HepG2 (cell line): Measurements from ENCODE around the gene ANKRD65. TPM values are rescaled to one million over a fixed set of nuclear protein-coding genes. Genes with fewer than 3 reads are reported as not detected.

Source experiments
- ATF6 ChIP-seq: sonication (generic); formaldehyde crosslinking; conservative IDR thresholded peaks from 2 replicates; pipeline ENCODE4 v1.4.0; 2020; ENCODE audit warnings: missing genetic modification reagents
- ATF7 ChIP-seq, 2 experiments: fragments of 450-650 bp in 1 of 2; sonication (generic) in 1 of 2; formaldehyde crosslinking in 1 of 2; IDR thresholded peaks; 2 replicates each; pipeline versions ENCODE4 v1.4.0 to v1.6.1; 2016 to 2020; ENCODE audit warnings: antibody characterized with exemption in 1 of 2, mild to moderate bottlenecking in 1 of 2, missing genetic modification reagents in 1 of 2
- KDM4B ChIP-seq: sonication (generic); formaldehyde crosslinking; IDR thresholded peaks from 2 replicates; pipeline ENCODE4 v1.4.0; 2020; ENCODE audit warnings: missing genetic modification reagents
- MAF1 ChIP-seq: sonication (generic); formaldehyde crosslinking; IDR thresholded peaks from 2 replicates; pipeline ENCODE4 v1.5.0; 2020; ENCODE audit warnings: missing genetic modification reagents, borderline replicate concordance
- MAZ ChIP-seq, 2 experiments: sonication (generic) in 1 of 2; formaldehyde crosslinking in 1 of 2; IDR thresholded peaks; 2 replicates each; pipeline versions ENCODE4 v1.5.0 to v1.6.1; 2012 to 2020; ENCODE audit warnings: low read depth in 2 of 2, mild to moderate bottlenecking in 2 of 2, borderline replicate concordance in 1 of 2, improper control_type of control experiment in 1 of 2, low read length in 1 of 2, missing genetic modification reagents in 1 of 2, moderate library complexity in 1 of 2
- MZF1 ChIP-seq: sonication (generic); formaldehyde crosslinking; IDR thresholded peaks from 2 replicates; pipeline ENCODE4 v1.8.1; 2023; ENCODE audit warnings: mild to moderate bottlenecking, missing genetic modification reagents, borderline replicate concordance
- PCBP1 ChIP-seq: fragments of 200-400 bp; formaldehyde crosslinking; IDR thresholded peaks from 2 replicates; pipeline ENCODE4 v1.6.1; 2017; ENCODE audit warnings: mild to moderate bottlenecking, low read depth, low read length, borderline replicate concordance
- POGZ ChIP-seq: sonication (generic); formaldehyde crosslinking; IDR thresholded peaks from 2 replicates; pipeline ENCODE4 v1.4.0; 2020; ENCODE audit warnings: mild to moderate bottlenecking, missing genetic modification reagents
- RERE ChIP-seq: IDR thresholded peaks from 2 replicates; pipeline ENCODE4 v1.6.1; 2016; ENCODE audit warnings: low read depth, missing genetic modification reagents, missing compliant biosample characterization
- RFXANK ChIP-seq: IDR thresholded peaks from 2 replicates; pipeline ENCODE4 v1.6.1; 2016
- SRSF1 ChIP-seq: fragments of 200-400 bp; formaldehyde crosslinking; optimal IDR thresholded peaks from 2 replicates; pipeline ENCODE3; 2017; ENCODE audit warnings: mild to moderate bottlenecking, low read depth, low read length, moderate library complexity
- TEAD2 ChIP-seq: sonication (generic); formaldehyde crosslinking; IDR thresholded peaks from 2 replicates; pipeline ENCODE4 v1.9.0; 2021; ENCODE audit warnings: missing genetic modification reagents
- THRA ChIP-seq: sonication (generic); formaldehyde crosslinking; IDR thresholded peaks from 2 replicates; pipeline ENCODE4 v1.4.0; 2020; ENCODE audit warnings: missing genetic modification reagents, borderline replicate concordance
- ZKSCAN8 ChIP-seq: IDR thresholded peaks from 2 replicates; pipeline ENCODE4 v1.6.1; 2016; ENCODE audit warnings: borderline replicate concordance, missing genetic modification reagents, missing compliant biosample characterization
- ZNF124 ChIP-seq: sonication (generic); formaldehyde crosslinking; IDR thresholded peaks from 2 replicates; pipeline ENCODE4 v1.4.0; 2020; ENCODE audit warnings: missing genetic modification reagents
- ZNF7 ChIP-seq: IDR thresholded peaks from 2 replicates; pipeline ENCODE4 v1.6.1; 2016; ENCODE audit warnings: missing biosample characterization, missing genetic modification reagents
- ZNF776 ChIP-seq: sonication (generic); formaldehyde crosslinking; IDR thresholded peaks from 2 replicates; pipeline ENCODE4 v1.4.0; 2020; ENCODE audit warnings: mild to moderate bottlenecking, missing genetic modification reagents
- ZNF841 ChIP-seq: sonication (generic); formaldehyde crosslinking; IDR thresholded peaks from 2 replicates; pipeline ENCODE4 v1.8.1; 2023; ENCODE audit warnings: missing genetic modification reagents, borderline replicate concordance
- polyA plus RNA-seq, 8 experiments: library from polyadenylated mRNA; depleted of rRNA in 3 of 8; stranded (reverse) in 7 of 8; unstranded in 1 of 8; fragments of >200 nt; fragmentation: Illumina TruSeq in 4 of 8; extraction: Trizol in 4 of 8; gene quantifications; 2 replicates each; pipeline versions ENCODE4 v1.2.1 to v1.2.3, GENCODE V29; 2011 to 2016; ENCODE audit warnings: low read depth in 4 of 8, missing spikeins in 1 of 8, mixed read lengths in 1 of 8; ENCODE audit not compliant: insufficient read depth in 1 of 8
- total RNA-seq, 5 experiments: library from RNA; depleted of rRNA; stranded (reverse); fragments of >200 nt; fragmentation: Illumina TruSeq; extraction: Trizol; gene quantifications; 2 replicates each; pipeline ENCODE4 v1.2.3, GENCODE V29; 2016; ENCODE audit warnings: low read depth in 1 of 5
- TF ChIP-seq, protein P1 (sequence below): sonication (generic); formaldehyde crosslinking; IDR thresholded peaks from 2 replicates; pipeline ENCODE4 v1.4.0; 2020; ENCODE audit warnings: missing genetic modification reagents

Gene ANKRD65
- total and polyA plus RNA-seq, 2 of the 13 experiments (the other 11 are each of a cell fraction or from before 2014, with no cell fraction given), result 12.1 to 30.1 TPM

DNA sequence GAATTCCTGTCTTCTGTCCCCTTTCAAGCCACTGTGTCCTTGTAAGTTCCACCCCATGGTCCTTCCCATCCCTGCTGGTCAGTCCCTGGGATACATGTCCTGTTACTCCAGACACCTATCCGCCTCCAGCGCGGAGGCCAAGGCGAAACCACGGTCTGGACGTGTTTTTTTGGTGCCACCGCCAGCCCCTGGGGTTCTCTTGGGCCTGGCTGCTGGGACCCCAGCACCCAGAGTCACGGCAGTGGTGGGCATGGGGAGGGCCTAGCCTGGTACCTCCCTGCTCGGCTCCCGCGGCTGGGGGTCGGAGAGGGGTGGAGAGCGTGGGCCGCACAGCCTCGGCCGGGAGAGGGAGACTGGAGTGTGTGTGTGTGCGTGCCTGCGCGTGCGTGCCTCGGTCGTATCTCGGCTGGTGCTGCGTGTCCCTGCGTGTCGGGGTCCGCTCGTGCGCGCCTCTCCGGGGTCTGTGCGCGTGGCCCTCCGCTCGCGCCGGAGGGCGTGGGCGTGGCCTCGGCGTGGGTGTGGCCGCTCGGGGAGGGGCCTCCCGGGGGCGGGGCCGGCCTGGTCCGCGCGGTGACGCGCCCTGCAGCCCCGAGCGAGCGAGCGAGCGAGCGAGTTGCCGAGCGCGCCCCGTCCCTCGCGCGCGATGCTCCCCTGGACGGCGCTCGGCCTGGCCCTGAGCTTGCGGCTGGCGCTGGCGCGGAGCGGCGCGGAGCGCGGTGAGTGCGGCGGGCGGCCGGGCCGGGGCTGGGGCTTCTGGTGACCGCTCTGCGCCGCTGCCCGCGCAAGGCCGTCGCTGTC is 14.2 kb upstream of the ANKRD65 start, which contains the start of gene VWA1 (continued):
- TF ChIP-seq, protein P1, sequence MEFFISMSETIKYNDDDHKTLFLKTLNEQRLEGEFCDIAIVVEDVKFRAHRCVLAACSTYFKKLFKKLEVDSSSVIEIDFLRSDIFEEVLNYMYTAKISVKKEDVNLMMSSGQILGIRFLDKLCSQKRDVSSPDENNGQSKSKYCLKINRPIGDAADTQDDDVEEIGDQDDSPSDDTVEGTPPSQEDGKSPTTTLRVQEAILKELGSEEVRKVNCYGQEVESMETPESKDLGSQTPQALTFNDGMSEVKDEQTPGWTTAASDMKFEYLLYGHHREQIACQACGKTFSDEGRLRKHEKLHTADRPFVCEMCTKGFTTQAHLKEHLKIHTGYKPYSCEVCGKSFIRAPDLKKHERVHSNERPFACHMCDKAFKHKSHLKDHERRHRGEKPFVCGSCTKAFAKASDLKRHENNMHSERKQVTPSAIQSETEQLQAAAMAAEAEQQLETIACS (CRISPR knock-in tag), result peak; percentile 81
- peak; percentile 90; the same call in 1 of the 2 replicates for TF ChIP-seq ZNF776 (CRISPR knock-in tag)
- TF ChIP-seq PCBP1, result no peak
- TF ChIP-seq ZNF7 (CRISPR knock-in tag), result no peak
- TF ChIP-seq ZNF841, result no peak
- TF ChIP-seq ATF6, result no peak
- TF ChIP-seq ATF7 (IDR thresholded peaks at IDR 0.05), result no peak
- no peak for TF ChIP-seq ATF7 (CRISPR knock-in tag; IDR thresholded peaks at IDR 0.05)
- no peak for TF ChIP-seq ZKSCAN8 (CRISPR knock-in tag)
- TF ChIP-seq POGZ (CRISPR knock-in tag), result no peak
- no peak for TF ChIP-seq TEAD2 (CRISPR knock-in tag)
- peak; percentile 36; the same call in 1 of the 2 replicates for TF ChIP-seq KDM4B (CRISPR knock-in tag)
- TF ChIP-seq THRA, result no peak
- TF ChIP-seq MZF1 (CRISPR knock-in tag), result no peak
- TF ChIP-seq RFXANK (CRISPR knock-in tag), result no peak
- no peak for TF ChIP-seq SRSF1
- TF ChIP-seq ZNF124 (CRISPR knock-in tag), result no peak
- no peak for TF ChIP-seq RERE
- no peak for TF ChIP-seq MAZ (IDR thresholded peaks at IDR 0.05; ENCODE audit: borderline replicate concordance, low read depth, low read length)
- TF ChIP-seq MAZ (CRISPR knock-in tag; IDR thresholded peaks at IDR 0.05; ENCODE audit: low read depth), result peak; percentile 72; the same call in 1 of the 2 replicates
- no peak for TF ChIP-seq MAF1 (CRISPR knock-in tag)
